Panc1 (cell line): ENCODE results near the gene MRPL40.

Experiments used
- SIN3A ChIP-seq: IDR thresholded peaks from 2 replicates; pipeline ENCODE4 v1.6.1; 2012; ENCODE audit warnings: low read depth, mild to moderate bottlenecking, low read length, moderate library complexity, borderline replicate concordance; ENCODE audit not compliant: insufficient read depth
- TCF7L2 ChIP-seq: IDR thresholded peaks from 2 replicates; pipeline ENCODE4 v1.6.1; 2011; ENCODE audit warnings: mild to moderate bottlenecking, low read depth, low read length, inconsistent platforms
- TF ChIP-seq, protein P1 (sequence below): fragments of 450-650 bp; IDR thresholded peaks from 2 replicates; pipeline ENCODE4 v1.5.1; 2017; ENCODE audit warnings: mild to moderate bottlenecking
- TF ChIP-seq, protein P2 (sequence below), 2 experiments: IDR thresholded peaks; 2 replicates each; pipeline ENCODE4 v1.6.1; 2011 to 2012; ENCODE audit warnings: low read depth in 2 of 2, control low read depth in 1 of 2, low read length in 1 of 2, mild to moderate bottlenecking in 1 of 2, moderate library complexity in 1 of 2; ENCODE audit not compliant: insufficient read depth in 1 of 2

DNA sequence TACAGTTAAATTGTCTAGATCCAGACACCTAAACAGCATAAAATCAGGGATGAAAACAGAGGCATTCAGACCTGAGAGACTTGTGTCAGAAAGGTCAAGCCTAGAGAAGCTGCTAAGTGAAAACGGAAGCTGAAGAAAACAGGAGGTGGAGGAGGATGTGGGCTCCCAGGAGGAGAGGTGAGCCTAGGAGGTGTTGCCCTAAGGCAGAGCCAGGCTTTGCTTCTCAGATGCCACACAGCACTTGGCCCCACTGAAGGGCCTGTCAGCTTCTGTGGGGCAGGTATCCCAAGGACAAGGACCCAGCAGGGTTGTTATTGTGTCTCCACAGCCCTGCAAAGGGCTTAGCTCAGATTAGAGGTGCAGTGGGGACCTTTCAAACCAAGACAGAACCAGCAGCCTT, 32.2 kb downstream of the MRPL40 start:
- TF ChIP-seq, protein P1, sequence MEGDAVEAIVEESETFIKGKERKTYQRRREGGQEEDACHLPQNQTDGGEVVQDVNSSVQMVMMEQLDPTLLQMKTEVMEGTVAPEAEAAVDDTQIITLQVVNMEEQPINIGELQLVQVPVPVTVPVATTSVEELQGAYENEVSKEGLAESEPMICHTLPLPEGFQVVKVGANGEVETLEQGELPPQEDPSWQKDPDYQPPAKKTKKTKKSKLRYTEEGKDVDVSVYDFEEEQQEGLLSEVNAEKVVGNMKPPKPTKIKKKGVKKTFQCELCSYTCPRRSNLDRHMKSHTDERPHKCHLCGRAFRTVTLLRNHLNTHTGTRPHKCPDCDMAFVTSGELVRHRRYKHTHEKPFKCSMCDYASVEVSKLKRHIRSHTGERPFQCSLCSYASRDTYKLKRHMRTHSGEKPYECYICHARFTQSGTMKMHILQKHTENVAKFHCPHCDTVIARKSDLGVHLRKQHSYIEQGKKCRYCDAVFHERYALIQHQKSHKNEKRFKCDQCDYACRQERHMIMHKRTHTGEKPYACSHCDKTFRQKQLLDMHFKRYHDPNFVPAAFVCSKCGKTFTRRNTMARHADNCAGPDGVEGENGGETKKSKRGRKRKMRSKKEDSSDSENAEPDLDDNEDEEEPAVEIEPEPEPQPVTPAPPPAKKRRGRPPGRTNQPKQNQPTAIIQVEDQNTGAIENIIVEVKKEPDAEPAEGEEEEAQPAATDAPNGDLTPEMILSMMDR, result no peak
- TF ChIP-seq SIN3A (no peak), TCF7L2 (no peak)
- TF ChIP-seq, protein P2, sequence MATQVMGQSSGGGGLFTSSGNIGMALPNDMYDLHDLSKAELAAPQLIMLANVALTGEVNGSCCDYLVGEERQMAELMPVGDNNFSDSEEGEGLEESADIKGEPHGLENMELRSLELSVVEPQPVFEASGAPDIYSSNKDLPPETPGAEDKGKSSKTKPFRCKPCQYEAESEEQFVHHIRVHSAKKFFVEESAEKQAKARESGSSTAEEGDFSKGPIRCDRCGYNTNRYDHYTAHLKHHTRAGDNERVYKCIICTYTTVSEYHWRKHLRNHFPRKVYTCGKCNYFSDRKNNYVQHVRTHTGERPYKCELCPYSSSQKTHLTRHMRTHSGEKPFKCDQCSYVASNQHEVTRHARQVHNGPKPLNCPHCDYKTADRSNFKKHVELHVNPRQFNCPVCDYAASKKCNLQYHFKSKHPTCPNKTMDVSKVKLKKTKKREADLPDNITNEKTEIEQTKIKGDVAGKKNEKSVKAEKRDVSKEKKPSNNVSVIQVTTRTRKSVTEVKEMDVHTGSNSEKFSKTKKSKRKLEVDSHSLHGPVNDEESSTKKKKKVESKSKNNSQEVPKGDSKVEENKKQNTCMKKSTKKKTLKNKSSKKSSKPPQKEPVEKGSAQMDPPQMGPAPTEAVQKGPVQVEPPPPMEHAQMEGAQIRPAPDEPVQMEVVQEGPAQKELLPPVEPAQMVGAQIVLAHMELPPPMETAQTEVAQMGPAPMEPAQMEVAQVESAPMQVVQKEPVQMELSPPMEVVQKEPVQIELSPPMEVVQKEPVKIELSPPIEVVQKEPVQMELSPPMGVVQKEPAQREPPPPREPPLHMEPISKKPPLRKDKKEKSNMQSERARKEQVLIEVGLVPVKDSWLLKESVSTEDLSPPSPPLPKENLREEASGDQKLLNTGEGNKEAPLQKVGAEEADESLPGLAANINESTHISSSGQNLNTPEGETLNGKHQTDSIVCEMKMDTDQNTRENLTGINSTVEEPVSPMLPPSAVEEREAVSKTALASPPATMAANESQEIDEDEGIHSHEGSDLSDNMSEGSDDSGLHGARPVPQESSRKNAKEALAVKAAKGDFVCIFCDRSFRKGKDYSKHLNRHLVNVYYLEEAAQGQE (IDR thresholded peaks at IDR 0.05; ENCODE audit: insufficient read depth in 1 of 2, low read depth in 2 of 2, low read length in 1 of 2), result no peak
